Measurements from ENCODE around the gene ACACB.

Gene ACACB

GRCh38 chr12:109289551-109289950 is 173.2 kb downstream of the ACACB start:
- H3K27ac ChIP-seq (ENCODE audit: insufficient read depth, low read length, poor library complexity, severe bottlenecking) = no peak overlapping the region
- no peaks in the 10 kb centered on the region for H3K36me3 ChIP-seq (ENCODE audit: control insufficient read depth, insufficient read depth, low read length)
- DNase-seq = no peak
- peaks cover 5% of the 10 kb centered on the region for H3K27me3 ChIP-seq (replicated peaks; ENCODE audit: control insufficient read depth, insufficient read depth, low read length, poor library complexity, severe bottlenecking)
- no peak overlapping the region for H3K4me3 ChIP-seq (ENCODE audit: insufficient read depth, low read depth, low read length, poor library complexity, severe bottlenecking)
- H3K9me3 ChIP-seq (ENCODE audit: control insufficient read depth, low read length) = no peaks in the 10 kb centered on the region
- H3K4me1 ChIP-seq (ENCODE audit: control insufficient read depth, insufficient read depth, low read length, poor library complexity, severe bottlenecking) = no peaks in the 10 kb centered on the region

DNA sequence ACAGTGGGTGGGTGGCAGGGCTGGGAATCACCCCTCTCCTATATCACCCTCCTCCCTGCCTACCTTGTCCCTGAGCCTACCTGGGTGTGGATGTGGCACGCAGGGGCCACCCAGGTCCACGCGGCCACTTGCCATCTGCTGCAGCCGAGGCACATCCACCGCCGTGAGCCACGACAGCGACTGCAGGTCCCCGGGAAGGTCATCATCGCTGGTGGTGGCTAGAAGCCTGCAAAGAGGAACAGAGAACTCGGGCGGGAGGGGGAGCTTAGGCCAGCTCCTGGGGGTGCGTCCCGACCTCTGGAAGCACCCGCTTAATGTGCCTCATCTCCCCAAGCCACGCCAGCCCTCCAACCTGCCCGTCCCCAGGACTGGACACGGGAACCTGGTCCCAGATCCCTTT is 173.7 kb downstream of the ACACB start:
- H3K36me3 ChIP-seq (ENCODE audit: control insufficient read depth, insufficient read depth, low read length) = no peaks in the 10 kb centered on the region
- no peak overlapping the region for H3K4me3 ChIP-seq (ENCODE audit: insufficient read depth, low read depth, low read length, poor library complexity, severe bottlenecking)
- H3K4me1 ChIP-seq (ENCODE audit: control insufficient read depth, insufficient read depth, low read length, poor library complexity, severe bottlenecking) = no peaks in the 10 kb centered on the region
- peaks cover 5% of the 10 kb centered on the region for H3K27me3 ChIP-seq (replicated peaks; ENCODE audit: control insufficient read depth, insufficient read depth, low read length, poor library complexity, severe bottlenecking)
- H3K9me3 ChIP-seq (ENCODE audit: control insufficient read depth, low read length) = no peaks in the 10 kb centered on the region
- DNase-seq = no peak
- H3K27ac ChIP-seq (ENCODE audit: insufficient read depth, low read length, poor library complexity, severe bottlenecking) = no peak overlapping the region

GRCh38 chr12:109291117-109291516 is 174.7 kb downstream of the ACACB start:
- H3K27ac ChIP-seq (ENCODE audit: insufficient read depth, low read length, poor library complexity, severe bottlenecking) = no peak overlapping the region
- H3K9me3 ChIP-seq (ENCODE audit: control insufficient read depth, low read length) = no peaks in the 10 kb centered on the region
- H3K36me3 ChIP-seq (ENCODE audit: control insufficient read depth, insufficient read depth, low read length) = no peaks in the 10 kb centered on the region
- no peaks in the 10 kb centered on the region for H3K4me1 ChIP-seq (ENCODE audit: control insufficient read depth, insufficient read depth, low read length, poor library complexity, severe bottlenecking)
- no peak overlapping the region for H3K4me3 ChIP-seq (ENCODE audit: insufficient read depth, low read depth, low read length, poor library complexity, severe bottlenecking)
- H3K27me3 ChIP-seq (replicated peaks; ENCODE audit: control insufficient read depth, insufficient read depth, low read length, poor library complexity, severe bottlenecking) = peaks cover 5% of the 10 kb centered on the region
- no peak for DNase-seq

DNA sequence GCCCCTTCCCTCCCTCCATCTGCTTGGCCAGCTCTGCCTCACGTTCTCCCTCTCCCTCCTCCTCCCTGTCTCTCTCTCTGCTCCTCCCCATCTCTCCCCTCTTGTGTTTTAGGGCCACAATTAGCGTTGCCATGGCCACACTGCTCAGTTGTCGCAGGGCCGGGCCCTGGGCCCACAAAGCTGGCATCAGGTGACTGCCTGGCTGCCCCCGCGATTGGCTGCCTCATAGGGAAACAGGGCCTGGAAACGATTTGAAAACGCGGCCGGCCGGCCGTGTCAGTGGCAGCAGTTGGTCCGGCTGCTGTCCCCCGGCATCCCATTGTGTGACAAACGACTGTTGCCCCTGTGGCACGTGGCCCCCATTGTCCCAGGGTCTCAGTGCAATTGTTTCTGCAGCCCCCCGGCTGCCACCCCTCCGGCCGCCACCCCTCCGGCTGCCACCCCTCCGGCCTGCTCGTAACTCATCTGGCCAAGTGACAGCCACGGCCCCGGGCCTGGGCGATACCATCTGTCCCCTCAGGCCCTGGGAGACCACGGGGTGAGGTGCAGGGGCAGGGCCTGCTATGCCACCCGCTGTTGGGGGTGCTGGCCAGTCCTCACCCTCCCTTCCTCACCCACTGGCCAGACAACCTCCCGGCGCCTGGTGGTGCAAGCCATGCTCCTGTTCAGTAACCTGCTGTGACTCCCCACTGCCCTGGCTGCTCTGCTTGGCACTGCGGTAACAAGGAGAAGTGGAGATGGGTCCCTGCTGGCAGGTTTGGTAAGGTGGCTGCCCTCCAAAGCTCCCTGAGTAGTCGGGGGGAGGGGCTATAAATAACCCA is 175.3 kb downstream of the ACACB start:
- Histone ChIP-seq H3K27ac (ENCODE audit: insufficient read depth, low read length, poor library complexity, severe bottlenecking) (no peak overlapping the region), H3K9me3 (ENCODE audit: control insufficient read depth, low read length) (no peaks in the 10 kb centered on the region), H3K27me3 (replicated peaks; ENCODE audit: control insufficient read depth, insufficient read depth, low read length, poor library complexity, severe bottlenecking) (peaks cover 5% of the 10 kb centered on the region), H3K4me3 (ENCODE audit: insufficient read depth, low read depth, low read length, poor library complexity, severe bottlenecking) (no peak overlapping the region), H3K36me3 (ENCODE audit: control insufficient read depth, insufficient read depth, low read length) (no peaks in the 10 kb centered on the region), H3K4me1 (ENCODE audit: control insufficient read depth, insufficient read depth, low read length, poor library complexity, severe bottlenecking) (no peaks in the 10 kb centered on the region)
- no peak for DNase-seq

GRCh38 chr12:109292342-109292711 is 175.9 kb downstream of the ACACB start:
- no peaks in the 10 kb centered on the region for H3K9me3 ChIP-seq (ENCODE audit: control insufficient read depth, low read length)
- no peak overlapping the region for H3K4me3 ChIP-seq (ENCODE audit: insufficient read depth, low read depth, low read length, poor library complexity, severe bottlenecking)
- no peak for DNase-seq
- H3K27ac ChIP-seq (ENCODE audit: insufficient read depth, low read length, poor library complexity, severe bottlenecking) = no peak overlapping the region
- H3K36me3 ChIP-seq (ENCODE audit: control insufficient read depth, insufficient read depth, low read length) = no peaks in the 10 kb centered on the region
- no peaks in the 10 kb centered on the region for H3K4me1 ChIP-seq (ENCODE audit: control insufficient read depth, insufficient read depth, low read length, poor library complexity, severe bottlenecking)
- H3K27me3 ChIP-seq (replicated peaks; ENCODE audit: control insufficient read depth, insufficient read depth, low read length, poor library complexity, severe bottlenecking) = peaks cover 5% of the 10 kb centered on the region

DNA sequence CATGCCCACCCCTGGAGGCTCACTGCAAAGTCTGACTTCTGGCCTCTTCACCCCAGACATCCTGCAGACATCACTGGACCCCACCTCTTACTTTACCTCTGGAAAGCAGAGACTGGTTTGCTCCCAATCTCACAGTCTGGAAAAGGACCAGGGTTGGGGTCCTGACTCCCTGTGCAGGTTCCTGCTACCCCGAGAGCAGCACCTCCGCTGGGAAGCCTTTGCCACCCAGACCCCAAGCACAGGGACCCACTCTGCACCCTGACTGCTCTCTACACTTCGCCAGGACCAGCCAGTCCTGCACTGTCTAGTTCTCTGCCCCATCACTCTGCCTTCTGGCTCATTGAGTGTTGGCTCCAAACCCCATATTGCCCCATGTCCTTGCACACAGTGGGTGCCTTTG is 176.7 kb downstream of the ACACB start:
- no peak for DNase-seq
- Histone ChIP-seq H3K27me3 (replicated peaks; ENCODE audit: control insufficient read depth, insufficient read depth, low read length, poor library complexity, severe bottlenecking) (peaks cover 5% of the 10 kb centered on the region), H3K27ac (ENCODE audit: insufficient read depth, low read length, poor library complexity, severe bottlenecking) (no peak overlapping the region), H3K4me3 (ENCODE audit: insufficient read depth, low read depth, low read length, poor library complexity, severe bottlenecking) (no peak overlapping the region), H3K4me1 (ENCODE audit: control insufficient read depth, insufficient read depth, low read length, poor library complexity, severe bottlenecking) (no peaks in the 10 kb centered on the region), H3K9me3 (ENCODE audit: control insufficient read depth, low read length) (no peaks in the 10 kb centered on the region), H3K36me3 (ENCODE audit: control insufficient read depth, insufficient read depth, low read length) (no peaks in the 10 kb centered on the region)

GRCh38 chr12:109294286-109294796 is 178.0 kb downstream of the ACACB start:
- Histone ChIP-seq H3K9me3 (ENCODE audit: control insufficient read depth, low read length) (no peaks in the 10 kb centered on the region), H3K4me3 (ENCODE audit: insufficient read depth, low read depth, low read length, poor library complexity, severe bottlenecking) (no peak overlapping the region), H3K27me3 (replicated peaks; ENCODE audit: control insufficient read depth, insufficient read depth, low read length, poor library complexity, severe bottlenecking) (peaks cover 5% of the 10 kb centered on the region), H3K27ac (ENCODE audit: insufficient read depth, low read length, poor library complexity, severe bottlenecking) (no peak overlapping the region), H3K36me3 (ENCODE audit: control insufficient read depth, insufficient read depth, low read length) (no peaks in the 10 kb centered on the region), H3K4me1 (ENCODE audit: control insufficient read depth, insufficient read depth, low read length, poor library complexity, severe bottlenecking) (no peaks in the 10 kb centered on the region)
- no peak for DNase-seq

DNA sequence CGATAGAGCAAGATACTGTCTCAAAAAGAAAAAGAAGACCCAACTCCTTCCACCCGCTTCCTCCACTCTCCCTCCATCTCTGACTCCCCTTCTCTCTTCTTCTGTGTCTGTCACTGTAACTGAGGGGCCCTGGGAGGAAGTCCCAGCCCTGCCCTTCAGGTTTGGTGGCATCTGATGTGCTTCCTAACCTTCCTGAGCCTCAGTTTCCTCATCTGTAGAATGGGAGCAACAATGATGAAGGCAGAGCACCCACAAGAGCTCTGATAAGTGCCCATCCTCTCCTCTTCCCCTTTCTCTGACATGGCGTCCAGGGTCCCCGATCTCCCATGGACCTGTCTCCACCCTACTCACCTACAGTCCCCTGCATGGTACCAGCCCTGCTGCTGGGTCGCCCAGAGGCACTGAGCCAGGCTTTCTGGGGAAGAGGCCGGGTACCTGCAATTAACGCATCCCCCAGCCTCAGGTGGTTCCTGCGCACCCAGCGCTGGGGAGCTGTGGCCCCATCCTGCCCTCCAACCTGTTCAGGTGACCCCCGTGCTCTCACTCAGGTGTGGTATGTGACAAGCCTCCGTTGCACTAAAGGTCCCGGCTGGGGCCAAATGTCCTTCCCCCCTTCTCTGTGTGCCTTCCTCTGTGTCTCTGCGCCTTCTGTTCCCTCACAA is 179.5 kb downstream of the ACACB start:
- Histone ChIP-seq H3K9me3 (ENCODE audit: control insufficient read depth, low read length) (no peaks in the 10 kb centered on the region), H3K4me3 (ENCODE audit: insufficient read depth, low read depth, low read length, poor library complexity, severe bottlenecking) (no peak overlapping the region), H3K27ac (ENCODE audit: insufficient read depth, low read length, poor library complexity, severe bottlenecking) (no peak overlapping the region), H3K27me3 (replicated peaks; ENCODE audit: control insufficient read depth, insufficient read depth, low read length, poor library complexity, severe bottlenecking) (peaks cover 5% of the 10 kb centered on the region), H3K36me3 (ENCODE audit: control insufficient read depth, insufficient read depth, low read length) (no peaks in the 10 kb centered on the region), H3K4me1 (ENCODE audit: control insufficient read depth, insufficient read depth, low read length, poor library complexity, severe bottlenecking) (no peaks in the 10 kb centered on the region)
- DNase-seq = no peak

- Histone ChIP-seq H3K36me3 (ENCODE audit: control insufficient read depth, insufficient read depth, low read length) (no peaks in the 10 kb centered on the region), H3K4me3 (ENCODE audit: insufficient read depth, low read depth, low read length, poor library complexity, severe bottlenecking) (no peak overlapping the region), H3K27ac (ENCODE audit: insufficient read depth, low read length, poor library complexity, severe bottlenecking) (no peak overlapping the region), H3K27me3 (replicated peaks; ENCODE audit: control insufficient read depth, insufficient read depth, low read length, poor library complexity, severe bottlenecking) (peaks cover 1% of the 10 kb centered on the region), H3K4me1 (ENCODE audit: control insufficient read depth, insufficient read depth, low read length, poor library complexity, severe bottlenecking) (no peaks in the 10 kb centered on the region), H3K9me3 (ENCODE audit: control insufficient read depth, low read length) (no peaks in the 10 kb centered on the region)
- no peak for DNase-seq
These were observed 180.0 kb downstream of the ACACB start for GRCh38 chr12:109296431-109296830.

GRCh38 chr12:109299849-109300248 is 183.5 kb downstream of the ACACB start:
- no peaks in the 10 kb centered on the region for H3K4me1 ChIP-seq (ENCODE audit: control insufficient read depth, insufficient read depth, low read length, poor library complexity, severe bottlenecking)
- no peak overlapping the region for H3K4me3 ChIP-seq (ENCODE audit: insufficient read depth, low read depth, low read length, poor library complexity, severe bottlenecking)
- no peak for DNase-seq
- no peaks in the 10 kb centered on the region for H3K27me3 ChIP-seq (replicated peaks; ENCODE audit: control insufficient read depth, insufficient read depth, low read length, poor library complexity, severe bottlenecking)
- H3K36me3 ChIP-seq (ENCODE audit: control insufficient read depth, insufficient read depth, low read length) = no peaks in the 10 kb centered on the region
- no peaks in the 10 kb centered on the region for H3K9me3 ChIP-seq (ENCODE audit: control insufficient read depth, low read length)
- H3K27ac ChIP-seq (ENCODE audit: insufficient read depth, low read length, poor library complexity, severe bottlenecking) = no peak overlapping the region
